Activated gamma-delta T cell treated with anti-CD3 and anti-CD28 coated beads, Interleukin-2, amount 50 U/mL, for 16 hours (primary cell): ENCODE measurements around the gene OR6Y1.

Experiments
- DNase-seq: peaks from one replicate; pipeline ENCODE4 v3.0.0-alpha.2; 2020; ENCODE audit warnings: low read depth

Gene OR6Y1

DNA sequence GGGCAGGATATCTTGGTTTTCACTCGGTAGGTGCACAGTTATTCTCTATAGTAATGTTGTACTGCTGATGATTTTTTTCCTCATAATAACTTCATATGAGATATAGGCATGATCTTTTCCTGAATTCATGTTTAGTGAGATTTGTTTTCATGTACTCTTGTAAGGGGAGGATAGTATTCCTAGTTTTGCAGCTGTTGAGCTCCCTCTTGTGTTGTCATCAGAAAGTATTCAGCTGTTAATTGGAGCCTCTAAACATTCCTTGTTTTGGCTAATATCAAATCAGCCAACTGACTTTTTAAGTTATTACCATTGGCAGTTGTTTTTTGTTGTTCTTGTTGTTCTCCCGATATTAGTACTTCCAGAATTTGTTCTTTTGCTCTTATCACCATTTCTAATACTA is 57.8 kb downstream of the OR6Y1 start:
- DNase-seq = no peak

- no peak for DNase-seq
These were observed 59.4 kb downstream of the OR6Y1 start for GRCh38 chr1:158494796-158495195.
